ENCODE measurements around the gene MOV10L1.

The MOV10L1 gene

GRCh38 chr22:50089682-50090411, at the start of gene MOV10L1:
MOV10L1 (plus strand) TSS chr22:50090006; CDS start chr22:50090089, 83 bp downstream.
- DNase-seq: no peak

DNA sequence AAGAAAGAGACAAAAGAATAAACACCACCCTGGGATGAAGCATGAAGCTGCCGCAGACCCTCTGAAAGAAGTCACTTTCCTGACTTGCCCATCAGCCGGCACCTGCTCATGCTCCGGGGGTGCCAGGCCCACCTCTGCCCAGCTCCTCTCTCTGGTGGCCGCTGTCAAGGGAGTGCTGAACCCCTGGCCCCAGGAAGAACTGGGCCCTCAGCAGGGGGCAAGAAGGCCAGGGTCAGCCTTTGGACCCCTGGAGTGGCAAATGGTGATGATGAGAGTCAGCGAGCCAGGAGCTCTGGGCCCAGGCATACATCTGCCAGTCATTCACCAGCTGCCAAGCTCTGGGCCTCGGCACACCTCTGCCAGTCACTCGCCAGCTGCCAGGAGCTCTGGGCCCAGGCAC, 49.1 kb upstream of the MOV10L1 start:
- DNase-seq: no peak

- no peak for DNase-seq
Observed at GRCh38 chr22:50041361-50042065, 48.3 kb upstream of the MOV10L1 start.

GRCh38 chr22:50044485-50045118, 45.2 kb upstream of the MOV10L1 start:
- DNase-seq: no peak

GRCh38 chr22:50045211-50046018, 44.4 kb upstream of the MOV10L1 start:
- DNase-seq: no peak

DNA sequence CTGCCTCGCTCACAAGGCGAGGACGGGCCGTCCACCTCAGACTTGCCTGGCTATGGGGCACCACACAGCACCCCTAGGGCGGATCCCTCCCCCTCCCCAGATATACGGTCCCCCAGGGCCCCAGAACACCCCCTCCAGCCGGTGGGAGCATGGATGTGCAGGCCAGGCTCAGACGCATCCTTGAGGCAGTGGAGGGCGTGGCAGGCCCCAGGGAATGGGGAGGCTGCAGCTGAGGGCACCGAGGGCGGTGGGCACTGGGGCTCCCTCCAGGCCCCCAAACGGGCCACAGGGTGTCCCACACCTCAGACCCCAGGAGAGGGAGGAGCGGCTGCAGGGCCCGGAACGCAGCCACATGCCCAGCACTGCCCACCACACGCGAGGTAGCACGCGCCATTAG, 43.8 kb upstream of the MOV10L1 start:
- no peak for DNase-seq

DNA sequence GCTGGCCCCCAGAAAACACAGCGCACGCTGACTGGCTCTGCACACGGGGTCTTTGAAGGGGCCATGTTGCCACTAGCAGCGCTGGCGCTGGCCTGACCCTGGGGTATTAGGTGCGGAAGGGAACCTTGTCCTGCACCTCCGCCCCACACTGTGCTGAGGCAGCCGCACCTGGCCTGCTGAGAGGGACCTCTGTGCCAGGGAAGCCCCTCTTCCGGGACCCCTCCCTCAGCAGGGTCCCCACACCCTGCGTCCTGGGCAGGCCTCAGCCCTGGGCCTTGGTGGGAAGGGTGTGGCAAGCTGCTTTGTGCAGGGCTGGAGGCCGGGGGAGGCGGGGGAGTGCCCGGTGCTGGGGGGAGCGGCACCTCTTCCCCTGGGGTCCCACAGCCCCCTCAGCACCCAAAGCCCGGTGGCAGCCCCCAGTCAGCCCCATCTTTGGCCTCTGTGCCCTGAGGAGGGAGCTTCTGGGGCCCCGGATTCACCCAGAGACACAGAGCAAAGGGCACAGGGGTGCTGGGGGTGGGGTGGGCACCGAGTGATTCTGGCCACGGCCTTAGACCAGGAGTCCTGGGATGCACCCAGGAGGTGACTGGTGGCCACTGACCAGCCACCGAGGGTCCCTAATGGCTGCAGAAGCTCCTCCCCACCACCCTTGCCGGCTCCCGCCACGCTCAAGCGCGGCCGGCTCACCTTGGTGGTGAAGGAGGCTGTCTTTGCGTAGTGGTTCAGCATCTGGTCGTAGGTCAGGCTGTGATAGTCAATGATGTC, 43.1 kb upstream of the MOV10L1 start:
- no peak for DNase-seq

- DNase-seq: no peak
Observed at GRCh38 chr22:50047346-50047745, 42.5 kb upstream of the MOV10L1 start.

DNA sequence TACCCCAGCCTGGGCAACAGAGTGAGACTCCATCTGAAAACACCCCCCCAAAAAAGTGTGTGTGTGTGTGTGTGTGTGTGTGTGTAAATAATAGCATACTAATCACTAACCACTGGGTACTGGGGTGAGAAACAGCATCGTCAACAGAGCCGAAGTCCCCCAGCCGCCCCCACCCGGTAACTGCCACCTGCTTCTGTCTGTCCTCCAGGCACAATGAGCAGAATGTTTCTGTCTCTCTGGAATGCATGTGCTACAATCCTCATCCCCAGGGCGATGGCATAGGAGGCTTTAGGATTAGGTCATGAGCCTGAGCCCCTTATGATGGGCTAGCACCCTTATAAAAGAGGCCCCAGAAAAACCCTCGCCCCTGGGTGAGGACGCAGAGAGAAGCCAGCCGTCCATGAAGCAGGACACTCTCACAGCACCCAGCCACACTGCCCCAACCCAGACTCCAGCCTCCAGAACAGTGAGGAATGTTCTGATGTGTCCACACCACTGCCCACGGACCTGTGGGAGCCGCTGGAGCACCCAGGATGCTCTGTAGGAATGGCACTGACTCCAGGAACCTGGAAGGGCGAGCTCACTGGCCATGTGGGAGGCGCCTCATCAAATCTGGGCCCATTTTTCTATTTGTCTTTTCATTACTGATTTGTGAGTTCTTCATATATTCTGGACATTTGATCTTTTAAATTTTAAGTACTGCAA, 41.6 kb upstream of the MOV10L1 start:
- no peak for DNase-seq

DNA sequence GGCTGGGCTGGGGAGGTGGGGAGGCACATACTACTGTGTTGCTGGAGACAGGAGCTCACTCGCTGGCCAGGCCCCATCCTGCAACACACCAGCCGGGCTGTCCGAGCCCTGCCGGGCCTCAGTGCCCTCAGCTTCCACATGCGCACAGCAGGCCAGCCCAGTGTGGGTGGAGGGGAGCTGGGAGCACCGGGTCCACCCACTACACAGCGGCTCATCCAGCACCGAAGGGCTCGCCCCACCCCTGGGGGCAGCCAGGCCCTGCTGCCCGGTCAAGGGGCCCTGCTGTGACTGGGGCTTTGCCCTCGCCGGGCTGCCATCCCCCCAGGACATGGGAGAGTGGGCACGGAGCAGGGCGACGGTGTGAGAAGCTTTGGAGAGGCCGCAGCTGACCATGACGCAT, 41.0 kb upstream of the MOV10L1 start:
- no peak for DNase-seq

DNA sequence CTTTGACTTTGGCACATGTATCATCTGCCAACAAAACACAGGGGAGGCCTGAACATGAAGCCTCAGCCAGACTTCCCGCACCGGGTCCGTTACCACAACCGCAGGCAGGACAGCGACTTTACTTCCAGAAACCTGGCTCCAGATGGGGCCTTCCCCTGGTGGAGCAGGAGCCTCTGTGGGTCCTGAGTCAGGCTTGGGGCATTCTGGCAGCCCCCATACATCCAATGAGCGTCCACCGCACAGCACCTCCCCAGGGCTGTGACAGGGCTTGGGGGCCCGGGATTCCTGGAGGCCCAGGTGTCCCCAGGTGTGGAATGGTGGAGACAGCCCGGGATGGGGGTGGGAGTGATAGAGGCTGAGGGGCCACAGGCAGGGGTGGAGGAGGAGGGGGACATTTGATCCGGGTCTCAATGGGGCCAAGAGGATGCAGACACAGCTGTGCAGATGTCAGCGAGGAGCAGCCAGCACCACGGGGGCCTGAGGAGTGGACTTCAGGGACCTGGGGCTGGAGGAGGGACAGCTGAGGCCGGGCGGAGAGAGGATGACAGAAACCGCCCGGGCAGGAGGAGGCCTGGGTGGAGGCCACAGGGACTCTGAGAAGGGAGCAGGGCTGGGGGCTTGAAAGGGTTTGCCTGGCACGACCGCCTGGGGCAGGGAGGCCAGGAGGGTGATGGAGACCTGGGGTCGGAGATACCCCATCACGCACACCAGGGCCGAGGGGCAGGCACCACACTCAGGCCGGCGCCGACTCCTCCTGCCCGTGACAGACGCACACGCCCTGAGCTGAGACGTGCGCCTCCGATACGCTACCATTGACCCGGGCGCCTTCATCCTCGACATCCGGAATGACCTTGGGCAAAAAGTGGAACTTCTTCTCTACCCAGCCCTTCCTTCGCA, 40.3 kb upstream of the MOV10L1 start:
- DNase-seq: no peak

DNA sequence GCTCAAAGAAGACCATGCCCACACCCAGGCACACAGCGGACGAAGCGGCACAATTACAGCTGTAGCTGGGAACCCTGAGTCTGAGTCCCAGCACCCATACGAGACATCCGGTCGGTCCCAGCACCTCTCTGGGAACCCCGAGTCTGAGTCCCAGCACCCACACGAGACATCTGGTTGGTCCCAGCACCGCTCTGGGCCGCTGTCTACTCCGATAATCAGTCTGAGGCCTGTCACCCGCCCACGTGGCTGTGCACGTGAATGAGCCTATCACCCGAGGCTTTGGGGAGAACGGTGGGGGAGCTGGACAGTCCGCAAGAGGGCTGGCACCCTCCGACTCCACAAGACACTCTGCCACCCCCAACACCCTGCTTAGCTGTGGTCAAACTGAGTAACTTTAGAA, 37.9 kb upstream of the MOV10L1 start:
- DNase-seq: no peak

GRCh38 chr22:50053861-50054260, 35.9 kb upstream of the MOV10L1 start:
- no peak for DNase-seq

- DNase-seq: no peak
Observed at GRCh38 chr22:50056214-50056972, 33.4 kb upstream of the MOV10L1 start.

DNA sequence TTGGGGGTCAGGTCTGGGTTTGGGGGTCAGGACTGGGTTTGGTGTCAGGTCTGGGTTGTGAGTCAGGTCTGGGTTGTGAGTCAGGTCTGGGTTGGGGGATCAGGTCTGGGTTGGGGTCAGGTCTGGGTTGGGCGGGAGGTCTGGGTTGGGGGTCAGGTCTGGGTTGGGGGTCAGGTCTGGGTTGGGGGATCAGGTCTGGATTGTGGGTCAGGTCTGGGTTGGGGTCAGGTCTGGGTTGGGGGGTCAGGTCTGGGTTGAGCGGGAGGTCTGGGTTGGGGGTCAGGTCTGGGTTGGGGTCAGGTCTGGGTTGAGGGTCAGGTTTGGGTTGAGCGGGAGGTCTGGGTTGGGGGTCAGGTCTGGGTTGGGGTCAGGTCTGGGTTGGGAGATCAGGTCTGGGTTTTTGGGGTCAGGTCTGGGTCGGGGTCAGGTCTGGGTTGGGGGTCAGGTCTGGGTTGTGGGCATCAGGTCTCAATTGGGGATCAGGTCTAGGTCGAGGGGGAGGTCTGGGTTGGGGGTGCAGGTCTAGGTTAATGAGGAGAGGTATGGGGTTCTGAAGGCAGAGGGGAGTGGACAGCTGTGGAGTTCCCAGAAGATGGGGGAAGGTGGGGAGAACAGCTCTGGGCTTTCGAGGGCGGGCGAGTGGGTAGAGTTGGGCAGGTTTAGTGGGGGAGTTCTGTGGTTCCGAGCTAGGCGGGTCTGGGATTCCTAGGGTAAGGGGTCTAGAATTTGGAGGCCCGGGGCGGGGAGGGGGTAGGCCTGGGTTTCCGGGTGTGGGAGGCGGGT, 32.3 kb upstream of the MOV10L1 start:
- DNase-seq: no peak

GRCh38 chr22:50058061-50058905, 31.5 kb upstream of the MOV10L1 start, which contains the start of gene TTLL8:
TTLL8 (minus strand) TSS chr22:50058298.
- DNase-seq: no peak

- no peak for DNase-seq
Observed at GRCh38 chr22:50058906-50059880, 30.6 kb upstream of the MOV10L1 start.

Data from midbrain (tissue), 1 donor.